ENCODE data around the gene UTF1.

Gene UTF1

GRCh38 chr10:133185421-133185820 is 44.6 kb upstream of the UTF1 start:
- no peak overlapping the region for H3K4me3 ChIP-seq (ENCODE audit: low read depth, low read length)
- TF ChIP-seq CTCF (conservative IDR thresholded peaks at IDR 0.05; ENCODE audit: low read depth, low read length): no peak
- DNase-seq (ENCODE audit: low read depth): no peak

GRCh38 chr10:133185916-133186315 is 44.1 kb upstream of the UTF1 start:
- DNase-seq (ENCODE audit: low read depth): no peak
- no peak overlapping the region for H3K4me3 ChIP-seq (ENCODE audit: low read depth, low read length)
- TF ChIP-seq CTCF (conservative IDR thresholded peaks at IDR 0.05; ENCODE audit: low read depth, low read length): no peak

GRCh38 chr10:133186416-133187090 is 43.5 kb upstream of the UTF1 start:
- no peak for TF ChIP-seq CTCF (conservative IDR thresholded peaks at IDR 0.05; ENCODE audit: low read depth, low read length)
- H3K4me3 ChIP-seq (ENCODE audit: low read depth, low read length): no peak overlapping the region
- DNase-seq (ENCODE audit: low read depth): no peak

- no peak overlapping the region for H3K4me3 ChIP-seq (ENCODE audit: low read depth, low read length)
Observed at GRCh38 chr10:133187091-133187905, 42.7 kb upstream of the UTF1 start.

GRCh38 chr10:133187906-133188681 is 41.9 kb upstream of the UTF1 start:
- DNase-seq (ENCODE audit: low read depth): no peak
- no peak for TF ChIP-seq CTCF (conservative IDR thresholded peaks at IDR 0.05; ENCODE audit: low read depth, low read length)
- H3K4me3 ChIP-seq (ENCODE audit: low read depth, low read length): no peak overlapping the region

More at GRCh38 chr10:133187091-133187905, 42.7 kb upstream of the UTF1 start:
- DNase-seq (ENCODE audit: low read depth): no peak
- no peak for TF ChIP-seq CTCF (conservative IDR thresholded peaks at IDR 0.05; ENCODE audit: low read depth, low read length)

- DNase-seq (ENCODE audit: low read depth): no peak
- TF ChIP-seq CTCF (conservative IDR thresholded peaks at IDR 0.05; ENCODE audit: low read depth, low read length): no peak
- H3K4me3 ChIP-seq (ENCODE audit: low read depth, low read length): no peak overlapping the region
Observed at GRCh38 chr10:133189256-133189655, 40.8 kb upstream of the UTF1 start.
